Effector CD4-positive, alpha-beta T cell (primary cell): ENCODE measurements around the gene TM4SF5.
"Not testable (repeated sequence)": the region's sequence is repeated elsewhere in the genome, so short reads cannot be mapped to it uniquely, and the experiment has no call there.

Experiments
- DNase-seq: peaks from one replicate; pipeline ENCODE4 v3.0.0-alpha.2; 2020

The TM4SF5 gene

DNA sequence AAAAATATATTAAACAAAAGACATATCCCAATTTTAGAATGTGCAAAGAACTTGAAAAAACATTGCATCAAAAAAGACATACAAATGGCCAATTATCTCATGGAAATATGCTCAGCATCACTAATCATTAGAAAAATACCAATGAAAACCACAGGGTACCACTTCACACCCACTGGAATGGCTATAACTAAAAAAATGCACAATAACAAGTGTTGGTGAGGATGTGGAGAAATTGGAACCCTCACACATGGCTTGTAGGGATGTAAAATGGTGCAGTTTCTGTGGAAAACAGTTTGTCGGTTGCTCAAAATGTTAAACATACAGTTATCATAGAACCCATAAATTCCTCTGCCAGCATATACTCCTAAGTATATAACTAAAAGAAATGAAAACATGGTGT is 23.5 kb downstream of the TM4SF5 start:
- no peak for DNase-seq

DNA sequence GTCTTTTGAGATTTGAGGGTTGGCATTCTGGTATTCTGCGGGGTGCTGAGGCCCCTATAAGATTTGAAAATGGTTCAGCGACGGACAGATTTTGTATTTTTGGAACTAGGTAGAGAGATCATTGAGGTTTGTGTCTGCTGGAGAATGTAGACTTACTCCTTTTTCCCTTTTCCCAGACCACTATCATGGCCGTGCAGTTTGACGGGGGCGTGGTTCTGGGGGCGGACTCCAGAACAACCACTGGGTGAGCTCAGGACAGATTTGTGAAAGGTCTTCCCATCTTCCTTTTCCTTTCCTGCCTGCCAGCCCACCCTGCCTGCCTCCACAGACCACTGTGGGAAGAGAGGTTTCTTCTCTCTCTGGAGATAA is 24.9 kb downstream of the TM4SF5 start:
- DNase-seq: no peak

DNA sequence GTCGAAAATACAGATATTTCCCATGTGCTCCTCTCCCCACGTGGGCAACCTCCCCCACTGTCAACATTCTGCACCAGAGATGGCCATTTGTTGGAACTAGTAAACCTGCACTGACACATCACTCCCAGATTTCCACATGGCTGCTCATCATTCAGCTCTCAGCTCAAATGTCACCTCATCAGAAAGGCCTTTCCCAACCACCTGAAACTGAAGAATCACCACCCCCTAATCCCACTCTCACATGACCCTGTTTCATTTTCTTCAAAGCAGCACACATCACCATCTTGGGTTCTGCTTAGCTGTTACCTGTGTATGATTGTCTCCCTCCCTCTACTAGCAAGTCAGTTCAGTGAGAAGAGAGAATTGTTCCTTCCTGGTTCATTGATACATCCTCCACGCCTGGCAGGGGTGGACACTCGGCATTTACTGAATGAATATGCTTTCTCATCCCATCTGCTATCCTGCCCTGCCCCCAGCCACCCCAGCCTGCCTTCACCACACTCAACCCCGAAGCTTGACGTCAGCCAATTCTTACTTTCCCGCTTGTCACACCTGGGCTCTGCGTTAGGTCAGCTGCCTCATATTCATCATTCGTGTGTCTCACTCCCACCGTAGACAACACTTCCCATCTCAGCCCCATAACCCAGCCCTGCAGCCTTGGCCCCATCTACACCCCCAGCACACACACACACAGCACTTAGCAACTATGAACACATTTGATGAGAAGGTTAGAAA is 28.9 kb downstream of the TM4SF5 start:
- no peak for DNase-seq

DNA sequence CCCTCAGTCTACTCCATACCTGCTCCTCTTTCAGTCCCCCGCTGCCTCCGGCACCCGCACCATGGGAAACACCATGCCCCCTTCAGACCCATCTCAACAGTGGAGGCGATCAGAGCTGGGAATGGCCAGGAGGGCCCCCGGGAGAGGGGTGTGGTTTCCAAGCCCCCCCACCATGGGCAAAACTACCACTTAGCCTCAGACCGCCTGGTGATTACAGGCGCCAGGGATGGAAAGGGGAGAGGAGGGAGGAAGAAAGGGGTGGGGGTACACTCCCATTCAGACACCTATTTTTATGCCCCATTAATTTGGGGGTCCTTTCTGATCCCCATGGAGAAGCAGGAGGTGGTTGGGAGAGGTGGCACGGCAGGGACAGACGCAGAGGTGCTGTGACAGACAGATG is 30.5 kb downstream of the TM4SF5 start, which contains the start of gene C17orf114:
Gene C17orf114, minus strand, starts transcription at position 101 of the 400 bp plus-strand sequence.
- DNase-seq: no peak

DNA sequence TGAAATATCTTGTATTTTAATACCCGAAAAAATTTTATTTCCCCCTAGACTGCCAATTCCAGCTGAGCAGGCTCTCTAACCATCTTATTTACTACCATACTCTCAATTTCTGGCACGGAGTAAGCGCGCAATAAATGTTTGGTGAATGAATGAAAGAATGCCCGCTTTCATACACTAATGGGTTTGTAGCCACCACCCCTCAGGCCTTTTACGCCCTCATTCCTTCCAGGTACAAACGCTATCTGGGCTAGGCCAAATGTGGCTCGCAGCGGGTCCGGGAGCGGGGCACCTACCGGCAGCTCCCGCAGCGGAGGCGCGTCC is 34.7 kb downstream of the TM4SF5 start:
- no peak for DNase-seq

DNA sequence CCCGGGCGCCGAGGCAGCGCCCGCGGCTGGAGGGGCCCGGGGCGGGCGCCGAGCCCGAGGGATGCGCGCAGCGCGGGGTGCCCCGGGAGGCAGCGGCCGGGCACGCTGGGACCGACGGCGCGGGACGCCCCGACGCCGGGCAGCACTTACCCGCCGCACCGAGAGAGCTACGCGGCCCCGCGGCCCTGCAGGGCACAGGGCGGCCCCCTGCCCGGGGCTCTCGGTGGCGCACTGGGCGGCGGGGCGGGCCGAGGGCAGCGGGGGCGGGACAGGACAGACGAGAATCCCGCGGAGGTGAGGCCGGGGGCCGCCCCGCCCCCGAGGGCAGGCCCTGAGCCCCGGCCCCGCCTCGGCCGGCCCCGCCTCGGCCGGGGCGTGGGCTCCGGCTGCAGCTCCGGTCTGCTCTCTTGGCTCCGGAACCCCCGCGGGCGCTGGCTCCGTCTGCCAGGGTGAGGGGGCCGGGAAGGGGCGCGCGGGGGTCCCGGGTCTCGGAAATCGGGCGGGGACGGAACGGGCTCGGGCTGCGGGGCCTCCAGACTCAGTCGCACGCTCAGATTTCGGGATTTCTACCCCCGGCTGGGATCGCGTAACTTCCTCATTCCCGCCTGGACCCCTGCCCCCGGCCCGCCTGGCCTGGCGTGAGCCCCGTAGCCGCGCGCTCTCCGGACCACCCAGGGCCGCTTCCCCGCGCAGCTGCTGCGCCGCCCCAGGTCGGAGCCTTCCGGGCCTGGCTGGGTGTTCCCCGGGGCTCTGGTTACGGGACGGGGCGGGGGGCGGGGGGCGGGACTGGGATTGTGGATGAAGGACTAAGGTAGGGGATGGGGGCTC is 35.3 kb downstream of the TM4SF5 start, which contains the start of gene PLD2:
Gene PLD2, plus strand, starts transcription at position 376 of the 828 bp plus-strand sequence. CDS start 621 bp downstream, outside the sequence.
- peak; percentile 82 for DNase-seq

DNA sequence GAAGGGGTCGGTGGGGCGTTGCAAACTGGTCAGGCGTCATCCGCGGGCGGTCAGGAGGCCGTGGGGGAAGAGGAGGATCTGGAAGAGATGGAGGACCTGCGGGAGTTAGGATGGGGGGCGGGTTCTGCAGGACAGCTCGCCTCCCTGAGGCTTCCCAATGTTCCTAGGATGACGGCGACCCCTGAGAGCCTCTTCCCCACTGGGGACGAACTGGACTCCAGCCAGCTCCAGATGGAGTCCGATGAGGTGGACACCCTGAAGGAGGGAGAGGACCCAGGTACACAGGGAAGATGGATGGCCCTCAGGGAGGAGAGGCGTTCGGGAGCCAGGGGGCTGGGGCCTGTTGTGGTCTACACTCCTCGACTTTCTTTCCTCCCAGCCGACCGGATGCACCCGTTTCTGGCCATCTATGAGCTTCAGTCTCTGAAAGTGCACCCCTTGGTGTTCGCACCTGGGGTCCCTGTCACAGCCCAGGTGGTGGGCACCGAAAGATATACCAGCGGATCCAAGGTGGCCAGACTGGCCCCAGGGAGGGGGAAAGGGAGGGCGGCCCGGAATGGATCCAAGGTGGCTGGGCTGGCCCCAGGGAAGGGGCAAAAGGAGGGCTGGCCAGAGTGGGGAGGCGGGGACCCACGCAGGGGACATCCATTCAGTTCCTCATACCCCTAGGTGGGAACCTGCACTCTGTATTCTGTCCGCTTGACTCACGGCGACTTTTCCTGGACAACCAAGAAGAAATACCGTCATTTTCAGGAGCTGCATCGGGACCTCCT is 36.1 kb downstream of the TM4SF5 start:
- no peak for DNase-seq

DNA sequence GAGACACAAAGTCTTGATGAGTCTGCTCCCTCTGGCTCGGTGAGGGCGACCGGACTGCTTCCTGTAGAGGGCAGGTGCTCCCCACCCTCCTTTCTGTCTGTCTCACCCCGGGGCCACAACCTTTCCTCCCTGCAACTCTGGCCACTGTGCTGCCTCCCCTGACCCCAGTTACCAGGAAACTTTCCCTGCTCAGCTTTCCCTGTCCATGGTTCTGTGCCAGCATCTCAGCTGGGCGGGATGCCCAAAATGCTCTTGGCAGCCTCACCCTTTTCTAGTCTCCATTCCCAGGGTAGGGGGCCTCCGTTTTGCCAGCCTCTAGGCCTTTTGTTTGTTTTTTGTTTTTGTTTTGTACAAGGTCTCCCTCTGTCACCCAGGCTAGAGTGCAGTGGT is 36.7 kb downstream of the TM4SF5 start:
- DNase-seq: no peak

DNA sequence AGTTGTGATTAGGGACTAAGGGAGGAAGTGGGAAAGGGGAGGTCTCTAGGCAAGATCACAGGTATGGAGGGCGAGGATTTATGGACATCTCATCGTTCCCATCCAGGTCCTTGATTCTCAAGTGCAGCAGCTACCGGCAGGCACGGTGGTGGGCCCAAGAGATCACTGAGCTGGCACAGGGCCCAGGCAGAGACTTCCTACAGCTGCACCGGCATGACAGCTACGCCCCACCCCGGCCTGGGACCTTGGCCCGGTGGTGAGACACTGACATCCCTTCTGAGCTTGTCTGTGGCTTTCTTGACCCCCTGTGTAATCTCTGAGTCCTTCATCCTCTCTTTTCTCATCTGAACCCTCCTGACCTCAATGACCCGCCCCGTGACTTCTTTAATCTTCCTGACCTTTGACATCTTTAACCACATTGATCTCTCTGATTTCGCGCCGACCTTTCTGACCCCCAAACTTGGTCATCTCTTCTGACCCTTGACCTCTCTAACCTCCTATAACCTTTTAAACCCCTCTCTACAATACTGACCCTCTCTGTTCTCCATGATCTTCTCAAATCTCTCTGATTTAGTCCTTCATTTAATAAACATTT is 39.1 kb downstream of the TM4SF5 start:
- DNase-seq: no peak

DNA sequence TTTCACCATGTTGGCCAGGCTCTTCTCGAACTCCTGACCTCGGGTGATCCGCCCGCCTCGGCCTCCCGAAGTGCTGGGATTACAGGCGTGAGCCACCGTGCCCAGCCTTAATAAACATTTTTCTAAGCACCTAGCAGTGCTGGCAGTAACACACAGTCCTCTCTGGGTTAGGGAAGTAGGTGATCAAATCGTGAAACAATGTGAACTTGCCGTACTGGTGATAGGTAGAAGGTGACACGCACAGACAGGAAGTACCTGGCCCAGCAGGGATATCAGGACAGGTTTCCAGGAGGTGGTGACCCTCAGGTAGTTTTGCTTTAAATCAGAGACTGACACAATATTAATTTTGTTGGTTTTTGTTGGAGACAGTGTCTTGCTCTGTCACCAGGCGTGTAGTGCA is 39.8 kb downstream of the TM4SF5 start:
- no peak for DNase-seq

DNA sequence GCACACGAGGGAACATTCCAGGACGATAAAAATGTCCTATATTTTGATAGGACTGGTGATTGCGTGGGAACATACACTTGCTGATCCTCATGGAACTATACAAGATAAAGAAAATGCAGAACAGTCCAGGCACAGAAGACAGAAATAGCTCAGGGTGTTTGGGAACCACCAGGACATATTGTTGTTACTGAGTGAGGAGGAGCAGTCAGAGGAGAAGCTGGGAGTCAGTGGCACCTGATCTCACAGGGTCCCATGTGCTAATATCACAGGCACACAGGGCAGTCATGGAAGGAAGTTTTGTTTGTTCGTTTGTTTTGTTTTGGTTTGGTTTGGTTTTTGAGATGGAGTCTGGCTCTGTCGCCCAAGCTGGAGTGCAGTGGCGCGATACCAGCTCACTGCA is 41.0 kb downstream of the TM4SF5 start:
- DNase-seq: no peak

DNA sequence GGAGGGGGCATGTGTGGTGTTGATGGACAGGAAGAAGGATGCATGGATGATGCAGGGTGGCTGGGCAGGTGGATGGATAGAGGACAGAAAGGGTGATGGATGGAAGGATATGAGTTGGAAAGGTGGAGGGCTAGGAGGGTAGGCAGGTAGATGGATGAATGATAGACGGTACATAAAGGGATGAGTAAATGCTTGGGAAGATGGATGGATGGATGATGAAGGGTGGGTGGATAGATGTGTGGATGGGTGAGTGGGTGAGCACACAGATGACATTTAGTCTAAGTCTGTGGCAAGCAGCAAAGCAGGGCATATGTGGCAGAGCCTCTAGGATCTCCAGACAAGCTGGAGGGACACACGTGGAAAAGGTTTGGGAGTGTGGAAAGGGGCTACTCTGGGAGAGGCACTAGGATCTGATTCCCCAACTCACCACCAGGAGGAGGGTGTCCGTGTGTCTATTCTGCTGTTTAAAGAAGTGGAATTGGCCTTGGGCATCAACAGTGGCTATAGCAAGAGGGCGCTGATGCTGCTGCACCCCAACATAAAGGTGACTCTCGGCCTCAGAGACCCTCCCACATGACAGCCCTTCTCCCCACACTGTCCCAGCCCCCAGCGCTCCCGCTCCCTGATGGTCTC is 43.5 kb downstream of the TM4SF5 start:
- DNase-seq: no peak

DNA sequence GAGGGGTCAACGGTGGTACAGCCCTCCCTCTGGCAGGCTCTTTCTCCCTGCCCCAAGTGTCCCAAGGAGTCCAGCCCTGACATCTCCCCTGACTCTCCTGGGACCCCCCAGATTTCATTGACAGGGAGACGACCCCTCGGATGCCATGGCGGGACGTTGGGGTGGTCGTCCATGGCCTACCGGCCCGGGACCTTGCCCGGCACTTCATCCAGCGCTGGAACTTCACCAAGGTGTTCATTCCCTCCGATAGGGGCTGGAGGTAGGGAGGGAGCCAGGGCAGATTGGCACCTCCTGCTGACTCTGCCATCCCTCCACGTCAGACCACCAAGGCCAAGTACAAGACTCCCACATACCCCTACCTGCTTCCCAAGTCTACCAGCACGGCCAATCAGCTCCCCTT is 45.1 kb downstream of the TM4SF5 start:
- DNase-seq: no peak

DNA sequence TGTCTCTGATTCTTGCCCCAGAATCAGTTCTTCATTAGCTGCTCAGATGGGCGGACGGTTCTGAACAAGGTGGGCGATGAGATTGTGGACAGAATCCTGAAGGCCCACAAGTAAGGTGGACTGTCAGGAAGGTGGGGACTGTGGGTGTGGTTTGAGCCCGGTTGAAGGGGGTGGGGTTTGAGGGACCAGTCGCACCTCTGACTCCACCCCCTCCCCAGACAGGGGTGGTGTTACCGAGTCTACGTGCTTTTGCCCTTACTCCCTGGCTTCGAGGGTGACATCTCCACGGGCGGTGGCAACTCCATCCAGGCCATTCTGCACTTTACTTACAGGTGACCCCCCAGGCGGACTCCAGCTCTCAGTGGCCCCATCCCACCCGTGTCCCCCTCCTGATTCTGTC is 46.6 kb downstream of the TM4SF5 start:
- DNase-seq: no peak

DNA sequence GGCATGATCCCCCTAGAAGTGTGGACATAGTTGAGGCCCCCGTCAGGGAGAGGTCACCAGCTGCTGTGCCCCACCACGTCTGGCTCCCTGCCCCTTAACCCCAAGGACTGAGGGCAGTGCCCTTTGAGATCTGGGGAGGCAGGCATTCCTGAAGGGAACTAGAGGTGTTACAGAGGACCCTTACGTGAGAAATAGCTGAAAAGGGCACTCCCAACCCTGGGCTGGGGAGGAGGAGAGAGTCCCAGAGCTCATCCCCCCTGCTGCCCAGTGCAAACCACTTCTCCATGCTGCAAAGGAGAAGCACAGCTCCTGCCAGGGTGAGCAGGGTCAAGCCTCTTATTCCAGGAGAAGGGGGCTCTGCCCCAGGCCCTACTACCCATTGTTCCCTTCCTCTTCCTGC is 51.1 kb downstream of the TM4SF5 start:
- DNase-seq: no peak

DNA sequence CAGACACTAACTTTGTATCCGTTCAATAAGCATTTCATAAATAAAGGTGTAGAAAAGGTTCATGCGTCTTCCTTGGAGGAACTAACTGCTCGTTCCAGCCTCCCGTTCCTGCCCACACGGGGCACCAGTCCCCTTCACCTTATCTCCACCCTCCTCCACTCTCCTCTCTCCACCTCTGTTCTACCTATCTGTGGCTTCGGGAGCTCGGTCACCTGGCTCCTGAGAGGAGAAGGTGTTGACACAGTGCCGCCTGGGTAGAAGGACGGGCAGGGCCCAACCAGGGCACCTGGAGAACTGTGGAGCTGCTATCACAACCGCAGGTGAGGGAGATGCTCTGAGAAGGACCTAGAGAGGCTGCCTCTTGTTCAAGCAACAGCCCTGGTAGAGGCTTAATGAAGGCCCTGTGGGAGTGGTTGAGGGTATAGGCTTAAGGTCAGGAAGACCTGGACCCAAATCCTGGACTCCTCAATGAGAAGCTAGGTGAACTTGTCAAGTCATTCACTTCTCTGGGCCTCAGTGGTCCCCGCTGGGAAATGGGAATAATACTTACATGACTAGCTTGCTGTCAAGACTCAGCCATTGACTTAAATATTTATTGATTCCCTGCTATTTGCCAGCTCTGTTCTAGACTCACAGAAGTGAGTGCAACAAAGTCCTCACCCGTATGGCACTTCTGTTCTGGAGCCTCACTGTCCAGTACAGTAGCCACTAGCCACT is 51.8 kb downstream of the TM4SF5 start:
- no peak for DNase-seq

DNA sequence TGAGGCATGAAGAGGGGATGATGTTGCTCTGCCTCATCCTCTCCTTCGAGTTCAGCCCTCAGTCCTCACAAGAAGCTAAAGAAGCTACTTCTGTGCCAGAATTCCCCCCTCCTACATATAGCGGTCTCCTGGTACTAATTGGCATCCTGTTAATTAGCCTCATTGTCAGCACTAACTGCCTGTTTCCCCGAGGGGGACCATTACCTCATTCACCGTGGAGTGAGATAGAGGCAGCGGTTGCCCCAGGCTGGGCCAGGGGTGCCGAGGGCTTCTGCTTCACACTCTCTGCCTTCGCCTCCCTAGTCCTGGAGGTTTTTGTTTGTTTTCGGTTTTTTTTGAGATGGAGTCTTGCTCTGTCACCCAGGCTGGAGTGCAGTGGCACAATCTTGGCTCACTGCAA is 55.7 kb downstream of the TM4SF5 start:
- no peak for DNase-seq

DNA sequence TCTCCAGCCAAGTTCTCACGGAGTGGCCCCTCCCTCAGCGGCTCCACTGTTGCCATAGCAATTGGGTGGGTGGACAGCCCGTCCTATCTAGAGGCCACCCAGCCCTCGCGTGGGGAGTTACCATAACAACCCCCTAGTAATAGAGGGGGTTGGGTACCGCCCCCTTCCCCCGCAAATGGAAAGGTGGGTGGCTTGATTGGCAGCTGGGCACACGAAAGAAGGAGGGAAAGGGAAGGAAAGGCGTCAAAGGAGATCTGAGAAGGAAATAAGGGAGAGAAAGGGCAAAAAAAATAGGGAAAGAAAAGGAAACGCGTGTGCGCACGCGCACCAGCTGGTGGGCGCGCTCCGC is 61.1 kb downstream of the TM4SF5 start:
- not testable (repeated sequence) for DNase-seq
